ENCODE results near the gene UST. TPM values are rescaled to one million over a fixed set of nuclear protein-coding genes. Genes with fewer than 3 reads are reported as not detected.
"Not testable (repeated sequence)": the region's sequence is repeated elsewhere in the genome, so short reads cannot be mapped to it uniquely, and the experiment has no call there.

UST gene
- total RNA-seq, 2 experiments from 2014 or later = 1.9 to 3.7 TPM

GRCh38 chr6:148974351-148974750, 227.5 kb downstream of the UST start:
- ChIA-PET POLR2A (no interaction called here), CTCF (no interaction called here)
- Histone ChIP-seq H3K36me3 (ENCODE audit: insufficient read depth, low read length) (no peaks in the 10 kb centered on the region), H3K4me1 (ENCODE audit: insufficient read depth, low read length) (peaks cover 7% of the 10 kb centered on the region), H3K27ac (ENCODE audit: low read depth in 1 of 2, low read length in 2 of 2) (no peak overlapping the region), H3K4me3 (ENCODE audit: low read length) (no peak overlapping the region), H3K27me3 (ENCODE audit: control insufficient read depth in 1 of 2, insufficient read depth in 2 of 2, low read length in 2 of 2) (no peaks in the 10 kb centered on the region), H3K9me3 (ENCODE audit: control insufficient read depth in 1 of 2, insufficient read depth in 1 of 2, low read length in 2 of 2) (no peaks in the 10 kb centered on the region)
- intact Hi-C loops (cut with DNase I, micrococcal nuclease) = no loop called here
- H3K27ac Mint-ChIP-seq = no peak overlapping the region
- H3K9me3 Mint-ChIP-seq = no peaks in the 10 kb centered on the region
- H3K4me3 Mint-ChIP-seq = no peak overlapping the region
- TF ChIP-seq CTCF (IDR thresholded peaks at IDR 0.05) = no peak
- no peaks in the 10 kb centered on the region for H3K36me3 Mint-ChIP-seq (ENCODE audit: low read depth)
- no peak for ATAC-seq (ENCODE audit: poor library complexity)
- no peaks in the 10 kb centered on the region for H3K4me1 Mint-ChIP-seq (ENCODE audit: low read depth)
- peaks cover 5% of the 10 kb centered on the region for H3K27me3 Mint-ChIP-seq
- no peak for DNase-seq

- H3K4me3 Mint-ChIP-seq; H3K9me3 ChIP-seq (ENCODE audit: control insufficient read depth in 1 of 2, insufficient read depth in 1 of 2, low read length in 2 of 2); POLR2A ChIA-PET; DNase-seq; H3K4me1 ChIP-seq (ENCODE audit: insufficient read depth, low read length); H3K27ac ChIP-seq (ENCODE audit: low read depth in 1 of 2, low read length in 2 of 2); H3K36me3 Mint-ChIP-seq (ENCODE audit: low read depth); H3K27ac Mint-ChIP-seq; H3K27me3 ChIP-seq (ENCODE audit: control insufficient read depth in 1 of 2, insufficient read depth in 2 of 2, low read length in 2 of 2); H3K4me3 ChIP-seq (ENCODE audit: low read length); intact Hi-C loops (cut with DNase I, micrococcal nuclease); CTCF ChIA-PET; H3K9me3 Mint-ChIP-seq; H3K36me3 ChIP-seq (ENCODE audit: insufficient read depth, low read length); H3K27me3 Mint-ChIP-seq; ATAC-seq (ENCODE audit: poor library complexity); H3K4me1 Mint-ChIP-seq (ENCODE audit: low read depth): not testable (repeated sequence)
These were observed 231.5 kb downstream of the UST start for GRCh38 chr6:148978298-148978697.

DNA sequence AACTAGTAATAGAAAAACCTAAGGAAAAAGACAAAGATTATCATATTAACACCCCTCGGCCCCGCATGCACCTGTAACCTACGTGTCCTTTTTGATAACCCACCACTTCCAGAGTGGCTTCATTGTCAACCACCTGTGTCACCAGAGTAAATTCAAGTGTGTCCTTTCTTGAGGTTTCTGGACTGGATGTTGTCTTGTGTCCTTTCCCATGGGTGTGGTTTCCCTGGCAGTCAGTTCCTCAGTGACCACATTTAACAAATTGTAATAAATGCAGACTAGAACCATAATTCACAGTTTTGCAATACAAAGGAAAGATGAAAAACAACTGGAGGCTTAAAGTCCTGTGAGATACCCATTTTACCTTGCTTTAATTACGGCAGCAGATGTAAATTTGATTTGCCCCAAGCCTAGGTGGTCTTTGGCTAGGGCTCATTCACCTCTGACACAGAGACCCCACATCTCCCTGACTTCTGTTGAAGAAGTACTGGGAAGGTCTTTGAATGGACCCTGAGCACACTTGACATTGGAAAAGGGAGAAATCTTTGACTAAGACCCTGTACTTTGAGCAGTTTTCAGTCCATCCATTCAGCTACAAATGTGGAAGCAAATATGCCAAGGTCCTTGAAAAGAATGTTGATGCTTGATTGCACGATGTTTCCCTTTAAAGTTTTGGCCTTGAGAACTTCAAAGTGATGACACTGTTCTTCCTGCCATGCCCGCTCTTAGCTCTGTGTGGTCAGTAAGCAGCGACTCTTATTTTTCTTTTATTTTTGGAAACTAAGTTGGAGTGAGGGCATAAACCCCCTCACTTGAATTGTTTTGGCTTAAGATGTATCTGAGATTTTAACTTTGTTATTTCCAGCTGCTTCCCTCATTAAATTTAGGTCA, 232.4 kb downstream of the UST start:
- DNase-seq (no peak), ATAC-seq (ENCODE audit: poor library complexity) (no peak)
- Histone ChIP-seq H3K36me3 (ENCODE audit: insufficient read depth, low read length) (no peaks in the 10 kb centered on the region), H3K4me3 (ENCODE audit: low read length) (no peak overlapping the region), H3K9me3 (ENCODE audit: control insufficient read depth in 1 of 2, insufficient read depth in 1 of 2, low read length in 2 of 2) (no peaks in the 10 kb centered on the region), H3K4me1 (ENCODE audit: insufficient read depth, low read length) (no peaks in the 10 kb centered on the region), H3K27ac (ENCODE audit: low read depth in 1 of 2, low read length in 2 of 2) (no peak overlapping the region), H3K27me3 (ENCODE audit: control insufficient read depth in 1 of 2, insufficient read depth in 2 of 2, low read length in 2 of 2) (no peaks in the 10 kb centered on the region)
- no peaks in the 10 kb centered on the region for H3K27me3 Mint-ChIP-seq
- H3K4me3 Mint-ChIP-seq = no peak overlapping the region
- H3K4me1 Mint-ChIP-seq (ENCODE audit: low read depth) = no peaks in the 10 kb centered on the region
- TF ChIP-seq CTCF (IDR thresholded peaks at IDR 0.05) = no peak
- no peak overlapping the region for H3K27ac Mint-ChIP-seq
- POLR2A ChIA-PET = no interaction called here
- H3K36me3 Mint-ChIP-seq (ENCODE audit: low read depth) = no peaks in the 10 kb centered on the region
- intact Hi-C loops (cut with DNase I, micrococcal nuclease) = no loop called here
- no peaks in the 10 kb centered on the region for H3K9me3 Mint-ChIP-seq
- CTCF ChIA-PET = no interaction called here

- Histone ChIP-seq H3K4me3 (ENCODE audit: low read length) (no peak overlapping the region), H3K27me3 (ENCODE audit: control insufficient read depth in 1 of 2, insufficient read depth in 2 of 2, low read length in 2 of 2) (no peaks in the 10 kb centered on the region), H3K9me3 (ENCODE audit: control insufficient read depth in 1 of 2, insufficient read depth in 1 of 2, low read length in 2 of 2) (no peaks in the 10 kb centered on the region), H3K36me3 (ENCODE audit: insufficient read depth, low read length) (no peaks in the 10 kb centered on the region), H3K27ac (ENCODE audit: low read depth in 1 of 2, low read length in 2 of 2) (no peak overlapping the region), H3K4me1 (ENCODE audit: insufficient read depth, low read length) (no peaks in the 10 kb centered on the region)
- no peak for TF ChIP-seq CTCF (IDR thresholded peaks at IDR 0.05)
- Mint-ChIP-seq H3K9me3 (no peaks in the 10 kb centered on the region), H3K4me3 (no peak overlapping the region), H3K4me1 (ENCODE audit: low read depth) (no peaks in the 10 kb centered on the region), H3K27ac (no peak overlapping the region), H3K27me3 (no peaks in the 10 kb centered on the region), H3K36me3 (ENCODE audit: low read depth) (no peaks in the 10 kb centered on the region)
- ChIA-PET CTCF (no interaction called here), POLR2A (no interaction called here)
- intact Hi-C loops (cut with DNase I, micrococcal nuclease) = no loop called here
- DNase-seq (no peak), ATAC-seq (ENCODE audit: poor library complexity) (no peak)
These were observed 233.4 kb downstream of the UST start for GRCh38 chr6:148980234-148980633.

Data from CD4-positive, alpha-beta T cell (primary cell).